Uterus (tissue), 4 donors: ENCODE data around the gene WHRN. TPM values are rescaled to one million over a fixed set of nuclear protein-coding genes. Genes with fewer than 3 reads are reported as not detected.

Experiments used
- DNase-seq, 2 donors: peaks; one replicate each; pipeline ENCODE4 v3.0.0-alpha.2; 2019 to 2020
- H3K27ac ChIP-seq, 2 donors: fragments of 200-600 bp; sonication (generic); 1 replicate in 1 of 2; 2 replicates in 1 of 2; pipeline ENCODE4 v1.5.1; 2016 to 2018
- H3K27me3 ChIP-seq, 2 donors: fragments of 200-600 bp; sonication (generic); one replicate each; pipeline ENCODE4 v1.5.1; 2018 to 2019; ENCODE audit warnings: control low read depth in 1 of 2
- H3K36me3 ChIP-seq, 2 donors: fragments of 200-600 bp; sonication (generic); one replicate each; pipeline ENCODE4 v1.5.1; 2019; ENCODE audit warnings: control low read depth in 1 of 2
- H3K4me1 ChIP-seq, 2 donors: fragments of 200-600 bp; sonication (generic); one replicate each; pipeline ENCODE4 v1.5.1; 2018 to 2019; ENCODE audit warnings: control low read depth in 1 of 2
- H3K4me3 ChIP-seq, 2 donors: fragments of 200-600 bp; sonication (generic); 1 replicate in 1 of 2; 2 replicates in 1 of 2; pipeline ENCODE4 v1.5.1; 2018 to 2019; ENCODE audit warnings: mild to moderate bottlenecking in 1 of 2
- H3K9me3 ChIP-seq, 2 donors: fragments of 200-600 bp; sonication (generic); one replicate each; pipeline ENCODE4 v1.5.1; 2019; ENCODE audit warnings: control low read depth in 1 of 2
- POLR2A ChIP-seq, 2 donors: fragments of 450-650 bp; IDR thresholded peaks; one replicate each; pipeline ENCODE4 v1.6.1; 2016; ENCODE audit warnings: antibody characterized with exemption in 2 of 2, mild to moderate bottlenecking in 1 of 2, moderate library complexity in 1 of 2
- intact Hi-C: fragments of 100-400 bp; cut with DNase I; formaldehyde crosslinking; loops from one replicate; pipeline ENCODE4 v1.15.1; 2023; ENCODE audit warnings: low total_unique reads
- total RNA-seq, 4 donors: library from RNA; depleted of rRNA in 3 of 4; stranded (reverse); fragments of >200 nt in 3 of 4; gene quantifications; one replicate each; pipeline versions ENCODE4 v1.1.0 to v1.2.4, GENCODE V29; 2014 to 2023
- TF ChIP-seq, protein P1 (sequence below), 4 experiments: fragments of 200-600 bp in 2 of 4; fragments of 450-650 bp in 2 of 4; sonication (generic) in 2 of 4; IDR thresholded peaks; one replicate each; pipeline ENCODE4 v1.5.1; 2016 to 2019; ENCODE audit warnings: antibody characterized with exemption in 4 of 4, mild to moderate bottlenecking in 2 of 4, moderate library complexity in 1 of 4
- donor health status: DM: yes; HTN: yes; CAD: no.

WHRN gene
- total RNA-seq, 4 donors from 2014 or later = 4.0 to 32.3 (median 20.2) TPM

DNA sequence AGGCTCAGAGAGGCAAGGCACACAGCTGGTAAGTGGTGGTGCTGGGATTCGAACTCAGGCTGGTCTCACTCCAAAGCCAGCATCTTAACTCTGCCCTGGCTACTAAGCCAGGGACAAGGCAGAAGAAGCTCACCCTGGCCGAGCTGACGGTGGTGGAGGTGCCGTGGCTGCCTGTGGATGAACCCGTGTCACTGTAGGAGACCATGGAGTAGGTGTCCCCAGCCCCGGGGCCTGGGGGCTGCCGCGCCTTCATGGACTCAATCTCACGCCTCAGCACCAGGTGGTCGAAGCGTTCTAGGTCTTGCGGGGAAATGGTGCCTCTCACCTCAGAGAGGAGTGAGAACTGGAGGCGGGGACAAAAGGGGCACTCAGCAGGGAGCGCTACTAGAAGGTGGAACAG, 82.1 kb downstream of the WHRN start:
- H3K27me3 ChIP-seq = no peaks in the 10 kb centered on the region
- intact Hi-C loops = no loop called here
- no peaks in the 10 kb centered on the region for H3K9me3 ChIP-seq
- no peak overlapping the region for H3K27ac ChIP-seq
- H3K4me3 ChIP-seq = no peak overlapping the region
- H3K4me1 ChIP-seq = no peaks in the 10 kb centered on the region
- H3K36me3 ChIP-seq = no peaks in the 10 kb centered on the region
- DNase-seq = no peak
- TF ChIP-seq, protein P1, sequence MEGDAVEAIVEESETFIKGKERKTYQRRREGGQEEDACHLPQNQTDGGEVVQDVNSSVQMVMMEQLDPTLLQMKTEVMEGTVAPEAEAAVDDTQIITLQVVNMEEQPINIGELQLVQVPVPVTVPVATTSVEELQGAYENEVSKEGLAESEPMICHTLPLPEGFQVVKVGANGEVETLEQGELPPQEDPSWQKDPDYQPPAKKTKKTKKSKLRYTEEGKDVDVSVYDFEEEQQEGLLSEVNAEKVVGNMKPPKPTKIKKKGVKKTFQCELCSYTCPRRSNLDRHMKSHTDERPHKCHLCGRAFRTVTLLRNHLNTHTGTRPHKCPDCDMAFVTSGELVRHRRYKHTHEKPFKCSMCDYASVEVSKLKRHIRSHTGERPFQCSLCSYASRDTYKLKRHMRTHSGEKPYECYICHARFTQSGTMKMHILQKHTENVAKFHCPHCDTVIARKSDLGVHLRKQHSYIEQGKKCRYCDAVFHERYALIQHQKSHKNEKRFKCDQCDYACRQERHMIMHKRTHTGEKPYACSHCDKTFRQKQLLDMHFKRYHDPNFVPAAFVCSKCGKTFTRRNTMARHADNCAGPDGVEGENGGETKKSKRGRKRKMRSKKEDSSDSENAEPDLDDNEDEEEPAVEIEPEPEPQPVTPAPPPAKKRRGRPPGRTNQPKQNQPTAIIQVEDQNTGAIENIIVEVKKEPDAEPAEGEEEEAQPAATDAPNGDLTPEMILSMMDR (IDR thresholded peaks at IDR 0.05) = no peak
- no peak for TF ChIP-seq POLR2A (IDR thresholded peaks at IDR 0.05)

- no peak overlapping the region for H3K4me3 ChIP-seq
- TF ChIP-seq, protein P1 (IDR thresholded peaks at IDR 0.05) = no peak
- no peak for TF ChIP-seq POLR2A (IDR thresholded peaks at IDR 0.05)
- no peaks in the 10 kb centered on the region for H3K36me3 ChIP-seq
- no peaks in the 10 kb centered on the region for H3K27me3 ChIP-seq
- no peak overlapping the region for H3K27ac ChIP-seq
- no peaks in the 10 kb centered on the region for H3K9me3 ChIP-seq
- intact Hi-C loops = no loop called here
- DNase-seq = no peak
- H3K4me1 ChIP-seq = no peaks in the 10 kb centered on the region
Measured at GRCh38 chr9:114421147-114421546, 84.1 kb downstream of the WHRN start.

GRCh38 chr9:114419796-114420195, 85.5 kb downstream of the WHRN start:
- Histone ChIP-seq H3K4me3 (no peak overlapping the region), H3K36me3 (no peaks in the 10 kb centered on the region), H3K9me3 (no peaks in the 10 kb centered on the region), H3K27me3 (no peaks in the 10 kb centered on the region), H3K4me1 (no peaks in the 10 kb centered on the region), H3K27ac (no peak overlapping the region)
- intact Hi-C loops = no loop called here
- DNase-seq = no peak
- TF ChIP-seq POLR2A (IDR thresholded peaks at IDR 0.05) = no peak
- TF ChIP-seq, protein P1 (IDR thresholded peaks at IDR 0.05) = no peak

DNA sequence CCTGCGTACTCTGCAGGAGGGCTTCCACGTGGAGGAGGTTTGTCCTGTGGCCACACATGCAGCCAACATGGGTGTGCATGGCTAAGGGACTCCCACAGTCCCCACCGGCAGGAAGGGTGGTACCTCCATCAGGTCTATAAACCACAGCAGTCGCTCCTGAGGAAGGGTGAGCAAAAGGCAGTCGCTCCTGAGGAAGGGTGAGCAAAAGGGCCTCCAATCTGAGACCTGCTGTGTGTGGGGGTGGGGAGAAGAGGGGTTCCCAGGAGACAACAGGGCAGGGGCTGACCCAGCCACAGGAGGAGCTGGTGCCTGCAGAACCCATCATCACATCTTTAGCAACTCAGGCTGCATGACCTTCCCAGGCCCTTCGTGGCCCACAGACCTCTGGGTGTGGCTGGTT, 87.2 kb downstream of the WHRN start:
- H3K4me3 ChIP-seq = no peak overlapping the region
- intact Hi-C loops = no loop called here

DNA sequence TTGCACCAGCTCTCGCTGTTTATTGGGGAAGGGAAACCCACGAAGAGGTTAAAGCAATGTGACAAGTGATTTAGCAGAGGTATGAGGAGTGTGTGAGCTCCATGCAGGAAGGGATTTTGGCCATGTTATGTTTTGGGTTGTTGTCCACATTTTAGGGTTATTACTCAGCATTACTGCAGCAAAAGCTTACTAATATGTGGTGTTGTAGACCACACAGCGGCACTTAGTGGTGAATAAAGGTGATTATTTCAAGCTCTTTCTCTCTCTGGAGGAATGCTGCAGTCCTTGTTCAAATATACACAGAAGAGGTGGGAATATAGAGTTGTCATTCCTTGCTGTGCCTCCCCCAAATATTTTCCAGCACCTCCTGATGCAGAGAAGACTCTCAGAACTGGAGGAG, 87.8 kb downstream of the WHRN start:
- DNase-seq = no peak
- intact Hi-C loops = no loop called here

More for the DNA sequence above, 87.2 kb downstream of the WHRN start:
- H3K27me3 ChIP-seq = no peaks in the 10 kb centered on the region
- no peaks in the 10 kb centered on the region for H3K9me3 ChIP-seq
- H3K27ac ChIP-seq = peak overlapping the region in 1 of 2 donors; percentile 35
- H3K4me1 ChIP-seq = peaks cover 0 to 4% of the 10 kb centered on the region in 2 donors
- DNase-seq = no peak
- TF ChIP-seq POLR2A (IDR thresholded peaks at IDR 0.05) = no peak
- TF ChIP-seq, protein P1 (IDR thresholded peaks at IDR 0.05) = no peak
- H3K36me3 ChIP-seq = no peaks in the 10 kb centered on the region

More for the DNA sequence above, 87.8 kb downstream of the WHRN start:
- TF ChIP-seq, protein P1 (IDR thresholded peaks at IDR 0.05) = peak in 1 of 4 experiments; percentile 21
- no peak for TF ChIP-seq POLR2A (IDR thresholded peaks at IDR 0.05)
- H3K36me3 ChIP-seq = no peaks in the 10 kb centered on the region
- peaks cover 0 to 4% of the 10 kb centered on the region in 2 donors for H3K4me1 ChIP-seq
- H3K27ac ChIP-seq = peak overlapping the region in 1 of 2 donors; percentile 35
- H3K27me3 ChIP-seq = no peaks in the 10 kb centered on the region
- H3K4me3 ChIP-seq = no peak overlapping the region
- no peaks in the 10 kb centered on the region for H3K9me3 ChIP-seq
